CD14-positive monocyte (primary cell): ENCODE data around the gene MAPK13. TPM values are rescaled to one million over a fixed set of nuclear protein-coding genes. Genes with fewer than 3 reads are reported as not detected.

Source experiments
- DNase-seq, 3 donors: peaks; one replicate each; pipeline ENCODE4 v3.0.0-alpha.2; 2011 to 2022
- H2AFZ ChIP-seq: 2 replicates; pipeline ENCODE4 v1.6.0; 2012; ENCODE audit warnings: mild to moderate bottlenecking, low read depth, low read length, inconsistent platforms; ENCODE audit not compliant: insufficient read depth, poor library complexity, severe bottlenecking
- H3K27ac ChIP-seq, 2 donors: 1 replicate in 1 of 2; 2 replicates in 1 of 2; pipeline ENCODE4 v1.5.1; 2012 to 2013; ENCODE audit warnings: low read length in 2 of 2, control low read depth in 1 of 2, inconsistent platforms in 1 of 2, low read depth in 1 of 2, mild to moderate bottlenecking in 1 of 2
- H3K27me3 ChIP-seq, 2 donors: one replicate each; pipeline versions ENCODE4 v1.6.0 to v1.6.1; 2011 to 2013; ENCODE audit warnings: low read length in 2 of 2; ENCODE audit not compliant: control insufficient read depth in 2 of 2, insufficient read depth in 2 of 2
- H3K36me3 ChIP-seq, 2 donors: replicated peaks in 1 of 2; 1 replicate in 1 of 2; 2 replicates in 1 of 2; pipeline versions ENCODE4 v1.5.1 to v1.6.1; 2012 to 2013; ENCODE audit warnings: low read length in 2 of 2, control low read depth in 1 of 2, inconsistent platforms in 1 of 2, mild to moderate bottlenecking in 1 of 2; ENCODE audit not compliant: insufficient read depth in 2 of 2, control insufficient read depth in 1 of 2
- H3K4me1 ChIP-seq, 2 donors: 1 replicate in 1 of 2; 2 replicates in 1 of 2; pipeline versions ENCODE4 v1.5.1 to v1.6.1; 2012 to 2013; ENCODE audit warnings: low read length in 2 of 2, control low read depth in 1 of 2, inconsistent platforms in 1 of 2, mild to moderate bottlenecking in 1 of 2, moderate library complexity in 1 of 2; ENCODE audit not compliant: insufficient read depth in 2 of 2, control insufficient read depth in 1 of 2
- H3K4me2 ChIP-seq: replicated peaks from 2 replicates; pipeline ENCODE3; 2012; ENCODE audit warnings: low read length, moderate library complexity, mild to moderate bottlenecking; ENCODE audit not compliant: poor library complexity, severe bottlenecking; ENCODE audit errors: extremely low read depth
- H3K4me3 ChIP-seq, 3 experiments: fragments of 200-600 bp in 1 of 3; sonication (generic) in 1 of 3; replicated peaks in 1 of 3; 1 replicate in 2 of 3; 2 replicates in 1 of 3; pipeline ENCODE4 v1.5.1; 2011 to 2013; ENCODE audit warnings: low read length in 3 of 3, mild to moderate bottlenecking in 3 of 3, control low read depth in 2 of 3, low read depth in 2 of 3, inconsistent platforms in 1 of 3, moderate library complexity in 1 of 3
- H3K79me2 ChIP-seq: 2 replicates; pipeline ENCODE4 v1.6.0; 2012; ENCODE audit warnings: mild to moderate bottlenecking, control low read depth, inconsistent platforms, low read length, moderate library complexity; ENCODE audit not compliant: insufficient read depth
- H3K9ac ChIP-seq: 2 replicates; pipeline ENCODE4 v1.6.0; 2017; ENCODE audit warnings: low read length, mild to moderate bottlenecking; ENCODE audit not compliant: insufficient read depth, poor library complexity, severe bottlenecking
- H3K9me3 ChIP-seq, 2 donors: replicated peaks in 1 of 2; 1 replicate in 1 of 2; 2 replicates in 1 of 2; pipeline versions ENCODE4 v1.5.1 to v1.6.1; 2012 to 2013; ENCODE audit warnings: low read length in 2 of 2, control low read depth in 1 of 2; ENCODE audit not compliant: control insufficient read depth in 1 of 2, insufficient read depth in 1 of 2
- H4K20me1 ChIP-seq: 2 replicates; pipeline ENCODE4 v1.6.0; 2012; ENCODE audit warnings: mild to moderate bottlenecking, low read length, control low read depth, moderate library complexity; ENCODE audit not compliant: insufficient read depth
- H3K27ac Mint-ChIP-seq, 7 donors: one replicate each; pipeline ENCODE4 v1.8.0; 2020; ENCODE audit warnings: mild to moderate bottlenecking in 7 of 7, mixed read lengths in 7 of 7, moderate library complexity in 6 of 7, inconsistent platforms in 2 of 7
- H3K27me3 Mint-ChIP-seq, 3 donors: one replicate each; pipeline ENCODE4 v1.8.0; 2021 to 2022; ENCODE audit warnings: low read depth in 3 of 3, mild to moderate bottlenecking in 3 of 3, mixed read lengths in 3 of 3, moderate library complexity in 3 of 3, inconsistent platforms in 1 of 3
- H3K36me3 Mint-ChIP-seq, 2 donors: one replicate each; pipeline ENCODE4 v1.8.0; 2020; ENCODE audit warnings: mixed read lengths in 2 of 2, inconsistent platforms in 1 of 2, mild to moderate bottlenecking in 1 of 2
- H3K4me1 Mint-ChIP-seq: one replicate; pipeline ENCODE4 v1.8.0; 2020; ENCODE audit warnings: mild to moderate bottlenecking, mixed read lengths
- H3K4me3 Mint-ChIP-seq, 2 donors: one replicate each; pipeline ENCODE4 v1.8.0; 2020; ENCODE audit warnings: mild to moderate bottlenecking in 2 of 2, mixed read lengths in 2 of 2, moderate library complexity in 1 of 2
- H3K9me3 Mint-ChIP-seq, 7 donors: one replicate each; pipeline ENCODE4 v1.8.0; 2020 to 2022; ENCODE audit warnings: mixed read lengths in 7 of 7, mild to moderate bottlenecking in 6 of 7, moderate library complexity in 6 of 7, inconsistent platforms in 2 of 7
- WGBS: methylation state at CpG from one replicate; pipeline ENCODE4 v1.1.5; 2013; ENCODE audit warnings: missing lambda C conversion rate; ENCODE audit not compliant: insufficient coverage; 5-methylcytosine and 5-hydroxymethylcytosine counted together
- intact Hi-C, 2 donors: fragments of 100-400 bp; cut with micrococcal nuclease; formaldehyde crosslinking; loops; one replicate each; pipeline versions ENCODE4 v1.15.0 to v1.15.1; 2023
- polyA plus RNA-seq, 3 donors: library from polyadenylated mRNA; depleted of rRNA in 1 of 3; unstranded in 2 of 3; stranded (reverse) in 1 of 3; fragments of 300-500 nt in 2 of 3; fragments of >200 nt in 1 of 3; fragmentation: Illumina TruSeq in 2 of 3; gene quantifications; 1 replicate in 2 of 3; 2 replicates in 1 of 3; pipeline ENCODE4 v1.2.3, GENCODE V29; 2012 to 2021
- TF ChIP-seq, protein P1 (sequence below): fragments of 200-600 bp; IDR thresholded peaks from one replicate; pipeline ENCODE4 v1.8.0; 2022; ENCODE audit warnings: antibody characterized with exemption, mild to moderate bottlenecking

Gene MAPK13
- polyA plus RNA-seq, 3 donors, result 0.88 to 9.8 (median 2.4) TPM

DNA sequence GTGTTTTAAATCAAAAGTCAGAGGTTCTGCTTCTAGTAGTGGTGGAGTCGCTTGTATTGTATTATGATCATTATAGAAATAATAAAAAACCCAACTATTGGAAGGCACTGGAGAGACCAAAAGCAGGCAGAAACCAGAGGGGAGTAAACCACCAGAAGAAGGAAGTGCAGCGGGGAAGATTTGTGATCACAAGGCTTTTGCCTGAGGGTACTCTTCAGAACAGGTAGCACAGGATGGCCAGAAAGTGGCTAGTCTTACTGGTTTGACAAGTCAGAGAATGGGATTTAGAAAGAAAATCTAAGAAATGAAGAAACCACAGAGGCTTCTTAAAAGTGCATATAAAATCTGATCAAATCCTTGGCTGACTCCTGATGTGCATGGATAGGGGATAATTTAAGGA lies 24.0 kb downstream of the MAPK13 start:
- Histone ChIP-seq H3K27ac (no peak overlapping the region), H3K4me2 (no peak overlapping the region), H3K9ac (no peak overlapping the region), H3K36me3 (no peaks in the 10 kb centered on the region), H3K79me2 (no peaks in the 10 kb centered on the region), H4K20me1 (no peaks in the 10 kb centered on the region), H3K4me1 (peaks cover 11 to 17% of the 10 kb centered on the region in 2 donors), H3K4me3 (no peak overlapping the region), H2AFZ (no peak overlapping the region), H3K9me3 (peaks cover 12 to 13% of the 10 kb centered on the region in 2 donors), H3K27me3 (no peaks in the 10 kb centered on the region)
- TF ChIP-seq, protein P1, sequence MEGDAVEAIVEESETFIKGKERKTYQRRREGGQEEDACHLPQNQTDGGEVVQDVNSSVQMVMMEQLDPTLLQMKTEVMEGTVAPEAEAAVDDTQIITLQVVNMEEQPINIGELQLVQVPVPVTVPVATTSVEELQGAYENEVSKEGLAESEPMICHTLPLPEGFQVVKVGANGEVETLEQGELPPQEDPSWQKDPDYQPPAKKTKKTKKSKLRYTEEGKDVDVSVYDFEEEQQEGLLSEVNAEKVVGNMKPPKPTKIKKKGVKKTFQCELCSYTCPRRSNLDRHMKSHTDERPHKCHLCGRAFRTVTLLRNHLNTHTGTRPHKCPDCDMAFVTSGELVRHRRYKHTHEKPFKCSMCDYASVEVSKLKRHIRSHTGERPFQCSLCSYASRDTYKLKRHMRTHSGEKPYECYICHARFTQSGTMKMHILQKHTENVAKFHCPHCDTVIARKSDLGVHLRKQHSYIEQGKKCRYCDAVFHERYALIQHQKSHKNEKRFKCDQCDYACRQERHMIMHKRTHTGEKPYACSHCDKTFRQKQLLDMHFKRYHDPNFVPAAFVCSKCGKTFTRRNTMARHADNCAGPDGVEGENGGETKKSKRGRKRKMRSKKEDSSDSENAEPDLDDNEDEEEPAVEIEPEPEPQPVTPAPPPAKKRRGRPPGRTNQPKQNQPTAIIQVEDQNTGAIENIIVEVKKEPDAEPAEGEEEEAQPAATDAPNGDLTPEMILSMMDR, result no peak
- no peak for DNase-seq
- H3K27me3 Mint-ChIP-seq, result peaks cover 0 to 2% (median 2%) of the 10 kb centered on the region in 3 donors
- peaks cover 1 to 12% of the 10 kb centered on the region in 2 donors for H3K36me3 Mint-ChIP-seq
- H3K27ac Mint-ChIP-seq, result no peak overlapping the region
- intact Hi-C loops, result no loop called here
- WGBS, result 100% methylated on average over 1 of the region's 2 CpGs
- H3K4me3 Mint-ChIP-seq, result no peak overlapping the region
- peaks cover 23% of the 10 kb centered on the region for H3K4me1 Mint-ChIP-seq
- peaks cover 10 to 20% (median 18%) of the 10 kb centered on the region in 7 donors for H3K9me3 Mint-ChIP-seq

DNA sequence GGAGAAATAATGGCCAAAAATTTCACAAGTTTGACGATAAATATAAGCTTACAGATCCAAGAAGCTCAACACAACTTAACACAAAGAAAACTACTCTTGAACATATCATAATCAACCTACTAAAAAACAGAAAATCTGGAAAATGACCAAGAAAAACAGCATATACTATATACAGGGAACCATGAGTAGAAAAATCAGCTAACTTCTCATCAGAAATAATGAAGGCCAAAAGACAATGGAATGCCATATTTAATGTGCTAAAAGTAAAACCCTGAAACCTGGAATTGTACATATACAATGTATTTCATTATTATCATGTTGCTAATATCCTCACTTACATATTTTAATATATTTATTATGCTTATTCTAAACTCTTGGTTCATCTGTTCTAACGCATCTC lies 25.3 kb downstream of the MAPK13 start:
- no peak for DNase-seq
- no peak overlapping the region for H3K9ac ChIP-seq
- no peak overlapping the region for H3K4me3 ChIP-seq
- H3K36me3 Mint-ChIP-seq, result peaks cover 1 to 12% of the 10 kb centered on the region in 2 donors
- peaks cover 0 to 2% (median 2%) of the 10 kb centered on the region in 3 donors for H3K27me3 Mint-ChIP-seq
- no peak overlapping the region for H3K4me3 Mint-ChIP-seq
- intact Hi-C loops, result no loop called here
- no peak overlapping the region for H2AFZ ChIP-seq
- H3K4me2 ChIP-seq, result no peak overlapping the region
- peaks cover 16% of the 10 kb centered on the region for H3K4me1 Mint-ChIP-seq
- H3K36me3 ChIP-seq, result no peaks in the 10 kb centered on the region
- H3K27me3 ChIP-seq, result no peaks in the 10 kb centered on the region
- H3K4me1 ChIP-seq, result peaks cover 7 to 9% of the 10 kb centered on the region in 2 donors
- H3K27ac Mint-ChIP-seq, result no peak overlapping the region
- no CpG with 5 or more reads among the region's 2 CpGs for WGBS
- TF ChIP-seq, protein P1, result no peak
- peaks cover 12 to 13% of the 10 kb centered on the region in 2 donors for H3K9me3 ChIP-seq
- H4K20me1 ChIP-seq, result no peaks in the 10 kb centered on the region
- no peak overlapping the region for H3K27ac ChIP-seq
- H3K79me2 ChIP-seq, result no peaks in the 10 kb centered on the region
- H3K9me3 Mint-ChIP-seq, result peaks cover 15 to 26% (median 22%) of the 10 kb centered on the region in 7 donors
